Esophagus (tissue), 2 donors: ENCODE data around the gene BICC1. TPM values are rescaled to one million over a fixed set of nuclear protein-coding genes. Genes with fewer than 3 reads are reported as not detected.

Experiments used
- H3K27ac ChIP-seq, 2 donors: one replicate each; pipeline ENCODE4 v1.5.1; 2013; ENCODE audit warnings: low read depth in 2 of 2, mild to moderate bottlenecking in 2 of 2, inconsistent platforms in 1 of 2, low read length in 1 of 2, moderate library complexity in 1 of 2
- H3K27me3 ChIP-seq, 2 donors: one replicate each; pipeline ENCODE4 v1.6.1; 2013; ENCODE audit warnings: low read length in 2 of 2, control low read depth in 1 of 2, mild to moderate bottlenecking in 1 of 2; ENCODE audit not compliant: insufficient read depth in 2 of 2, control insufficient read depth in 1 of 2
- H3K36me3 ChIP-seq, 2 donors: one replicate each; pipeline ENCODE4 v1.6.1; 2013; ENCODE audit warnings: low read length in 1 of 2; ENCODE audit not compliant: control insufficient read depth in 2 of 2, insufficient read depth in 2 of 2
- H3K4me1 ChIP-seq, 2 donors: one replicate each; pipeline ENCODE4 v1.6.1; 2013; ENCODE audit warnings: low read length in 1 of 2; ENCODE audit not compliant: control insufficient read depth in 2 of 2, insufficient read depth in 2 of 2
- H3K4me3 ChIP-seq, 2 donors: one replicate each; pipeline ENCODE4 v1.5.1; 2013; ENCODE audit warnings: low read length in 2 of 2, mild to moderate bottlenecking in 2 of 2, low read depth in 1 of 2, moderate library complexity in 1 of 2
- H3K9me3 ChIP-seq, 2 donors: one replicate each; pipeline ENCODE4 v1.6.1; 2013; ENCODE audit warnings: mild to moderate bottlenecking in 2 of 2, low read depth in 1 of 2, low read length in 1 of 2, moderate library complexity in 1 of 2; ENCODE audit not compliant: control insufficient read depth in 2 of 2, insufficient read depth in 1 of 2
- WGBS, 2 donors: extraction: QIAGEN DNeasy Blood & Tissue Kit; methylation state at CpG; one replicate each; pipeline ENCODE4 v1.1.7; 2013; 5-methylcytosine and 5-hydroxymethylcytosine counted together
- polyA plus RNA-seq, 2 donors: library from polyadenylated mRNA; stranded (reverse); fragments of 200-250 nt; gene quantifications; one replicate each; pipeline ENCODE4 v1.2.3, GENCODE V29; 2013
- donor health status: healthy with polysubstance abuse.
- donor health status: Bipolar disorder and iron deficiency.

BICC1 gene
- polyA plus RNA-seq, 2 donors: 0.45 to 0.49 TPM

DNA sequence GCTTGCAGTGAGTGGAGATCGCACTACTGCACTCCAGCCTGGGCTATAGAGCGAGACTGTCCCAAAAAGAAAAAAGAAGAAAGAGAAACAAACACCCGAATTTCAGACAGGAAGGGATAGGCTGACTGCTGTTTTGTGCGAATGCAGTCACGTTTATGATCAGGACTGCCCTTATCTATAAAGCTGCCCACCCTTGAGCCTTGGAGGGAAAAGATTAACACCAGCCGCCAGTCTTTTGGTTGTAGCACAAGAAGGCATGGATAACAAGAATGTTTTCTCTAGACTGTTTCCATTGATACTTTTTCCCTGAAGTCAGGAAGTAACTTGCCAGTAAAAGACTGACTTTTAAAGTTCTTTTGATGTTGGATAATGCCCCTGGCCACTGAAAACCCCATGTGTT is 314.0 kb downstream of the BICC1 start:
- Histone ChIP-seq H3K27ac (no peak overlapping the region), H3K9me3 (no peaks in the 10 kb centered on the region), H3K27me3 (no peaks in the 10 kb centered on the region), H3K4me3 (no peak overlapping the region), H3K36me3 (no peaks in the 10 kb centered on the region), H3K4me1 (no peaks in the 10 kb centered on the region)
- 55 to 58% methylated on average over 6 of the region's 6 CpGs for WGBS, 2 donors

DNA sequence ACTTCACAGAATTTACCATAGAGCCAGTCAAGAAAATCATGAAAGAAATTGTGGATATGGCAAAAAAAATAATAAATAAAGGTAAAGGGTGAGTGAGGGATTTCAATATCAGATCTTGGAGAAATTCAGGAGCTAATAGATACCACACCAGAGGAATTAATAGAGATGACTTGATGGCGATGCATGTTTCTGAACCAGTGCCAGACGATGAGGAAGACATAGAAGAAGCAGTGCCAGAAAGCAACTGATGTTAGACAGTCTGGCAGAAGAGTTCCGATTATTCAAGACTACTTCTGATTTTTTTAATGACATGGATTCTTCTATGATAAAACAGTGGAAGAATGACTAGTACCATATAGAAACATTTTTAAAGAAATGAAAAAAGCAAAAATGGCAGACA is 314.7 kb downstream of the BICC1 start:
- WGBS, 2 donors: 81 to 90% methylated on average over 3 of the region's 3 CpGs
- Histone ChIP-seq H3K27ac (no peak overlapping the region), H3K4me1 (no peaks in the 10 kb centered on the region), H3K36me3 (no peaks in the 10 kb centered on the region), H3K27me3 (no peaks in the 10 kb centered on the region), H3K4me3 (no peak overlapping the region), H3K9me3 (no peaks in the 10 kb centered on the region)

DNA sequence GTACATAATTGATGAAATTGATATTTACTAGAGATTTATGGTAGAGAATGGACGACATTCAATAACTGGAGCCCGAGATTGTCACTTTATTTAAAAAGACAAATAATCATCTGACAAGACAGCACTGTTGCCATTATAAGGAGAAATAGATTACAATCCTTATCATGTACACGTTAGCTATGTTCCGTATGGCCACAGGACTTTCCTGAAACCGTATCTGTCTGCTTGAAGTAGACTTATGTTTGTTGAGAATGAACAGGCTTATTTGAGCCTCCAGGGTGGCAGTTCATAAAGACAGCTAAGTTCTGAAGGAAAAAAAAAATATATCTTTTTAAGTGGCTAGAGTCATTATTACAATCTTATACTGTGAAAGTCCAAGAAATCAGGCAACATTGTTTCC is 317.2 kb downstream of the BICC1 start:
- no peak overlapping the region for H3K4me3 ChIP-seq
- 83 to 92% methylated on average over 5 of the region's 5 CpGs for WGBS, 2 donors

DNA sequence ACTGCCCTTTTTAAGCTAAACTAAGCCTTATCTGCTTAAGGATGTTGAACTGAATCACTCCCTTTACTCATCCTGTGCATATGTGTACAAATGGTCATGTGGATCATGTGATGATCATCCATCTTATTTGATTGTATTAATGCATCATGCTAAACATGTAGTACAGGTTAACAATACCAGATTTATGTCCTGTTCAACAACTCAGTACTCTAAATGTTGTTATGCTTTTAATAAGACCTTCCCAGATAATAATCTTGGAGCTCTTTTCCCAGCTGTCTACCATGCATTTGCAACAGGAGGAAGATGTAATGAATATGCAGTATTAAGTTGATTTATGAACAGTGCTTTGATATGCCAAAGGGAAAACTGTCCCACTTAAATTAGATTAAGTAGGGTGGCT is 318.0 kb downstream of the BICC1 start:
- H3K9me3 ChIP-seq: no peaks in the 10 kb centered on the region
- no peaks in the 10 kb centered on the region for H3K4me1 ChIP-seq
- no peak overlapping the region for H3K4me3 ChIP-seq
- no peak overlapping the region for H3K27ac ChIP-seq
- no peaks in the 10 kb centered on the region for H3K36me3 ChIP-seq
- no peaks in the 10 kb centered on the region for H3K27me3 ChIP-seq

More for the DNA sequence above, 317.2 kb downstream of the BICC1 start:
- H3K9me3 ChIP-seq: no peaks in the 10 kb centered on the region
- no peak overlapping the region for H3K27ac ChIP-seq
- H3K27me3 ChIP-seq: no peaks in the 10 kb centered on the region
- no peaks in the 10 kb centered on the region for H3K36me3 ChIP-seq
- H3K4me1 ChIP-seq: no peaks in the 10 kb centered on the region

DNA sequence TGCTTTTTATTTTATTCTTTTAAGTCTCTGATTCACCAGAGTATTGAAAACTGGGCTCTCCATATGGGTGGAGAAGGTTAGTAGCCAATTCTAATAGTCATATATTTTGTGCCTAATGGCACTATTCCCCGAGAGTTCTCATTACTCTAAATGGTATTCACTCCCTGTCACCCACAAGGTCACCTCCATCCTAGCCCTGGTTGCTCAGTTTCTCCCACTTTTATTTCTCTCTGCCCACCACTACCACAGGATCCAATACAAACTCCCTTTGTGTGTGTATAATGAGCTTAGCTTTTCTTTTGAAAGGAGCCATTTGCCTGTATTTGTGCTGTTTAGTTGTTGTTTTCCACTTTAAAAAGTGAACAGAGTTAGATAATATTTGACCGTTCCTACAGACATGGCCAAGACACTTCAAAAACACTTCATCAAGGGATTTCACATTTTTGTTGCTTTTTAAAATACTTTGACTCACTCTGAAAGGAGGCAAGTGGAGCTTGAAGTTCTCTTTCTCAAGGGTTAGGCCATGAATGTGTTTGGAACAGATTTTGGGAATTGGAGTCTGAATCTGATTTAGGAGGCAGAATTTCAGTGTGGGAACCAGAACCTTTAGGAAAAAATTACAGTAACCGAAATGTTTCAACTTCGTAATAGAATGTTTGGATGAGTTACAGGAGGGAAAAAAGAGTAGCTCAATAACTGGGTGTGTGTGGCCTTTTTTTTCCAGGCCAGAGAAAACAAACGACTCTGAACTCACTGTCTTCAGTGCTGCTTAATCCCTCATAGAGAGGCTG is 321.3 kb downstream of the BICC1 start:
- no peak overlapping the region for H3K27ac ChIP-seq
- 56 to 58% methylated on average over 5 of the region's 5 CpGs for WGBS, 2 donors

GRCh38 chr10:58836176-58836700 is 323.6 kb downstream of the BICC1 start:
- WGBS, 2 donors: 85 to 86% methylated on average over 3 of the region's 3 CpGs
- Histone ChIP-seq H3K4me3 (no peak overlapping the region), H3K27ac (no peak overlapping the region), H3K27me3 (no peaks in the 10 kb centered on the region), H3K36me3 (no peaks in the 10 kb centered on the region), H3K9me3 (no peaks in the 10 kb centered on the region), H3K4me1 (no peaks in the 10 kb centered on the region)

More for the DNA sequence above, 321.3 kb downstream of the BICC1 start:
- Histone ChIP-seq H3K27me3 (no peaks in the 10 kb centered on the region), H3K4me1 (no peaks in the 10 kb centered on the region), H3K9me3 (no peaks in the 10 kb centered on the region), H3K36me3 (no peaks in the 10 kb centered on the region), H3K4me3 (no peak overlapping the region)

DNA sequence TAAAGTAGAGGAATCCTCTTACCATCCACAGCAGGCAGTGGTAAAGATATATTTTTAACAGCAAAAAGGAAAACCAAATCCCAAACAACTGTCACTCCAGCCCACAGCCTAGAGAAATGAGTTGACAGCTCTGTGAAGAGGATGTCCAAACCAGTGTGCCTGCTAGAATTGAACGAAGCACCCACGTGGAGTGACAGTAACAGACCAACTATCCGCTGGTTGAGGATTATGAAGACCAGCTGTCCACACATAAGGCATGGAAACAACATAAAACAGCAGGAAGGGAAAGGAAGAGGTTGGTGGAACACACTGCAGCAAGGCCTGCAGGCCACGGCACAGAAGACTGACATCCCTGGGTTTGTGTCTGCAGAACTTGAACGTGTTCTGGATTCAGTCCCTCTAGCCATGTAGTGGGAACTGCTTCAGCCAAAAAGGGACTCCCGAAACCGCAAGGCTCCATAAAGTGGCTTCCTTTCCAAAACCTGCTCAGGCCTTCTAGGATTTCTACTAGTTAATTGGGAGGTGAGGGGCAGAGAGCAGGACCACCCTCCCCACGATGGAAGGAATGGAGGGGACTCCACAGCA is 324.4 kb downstream of the BICC1 start:
- no peak overlapping the region for H3K4me3 ChIP-seq
- no peak overlapping the region for H3K27ac ChIP-seq
- 80 to 89% methylated on average over 8 of the region's 8 CpGs for WGBS, 2 donors
- H3K27me3 ChIP-seq: no peaks in the 10 kb centered on the region
- H3K36me3 ChIP-seq: no peaks in the 10 kb centered on the region
- H3K4me1 ChIP-seq: no peaks in the 10 kb centered on the region
- H3K9me3 ChIP-seq: no peaks in the 10 kb centered on the region

DNA sequence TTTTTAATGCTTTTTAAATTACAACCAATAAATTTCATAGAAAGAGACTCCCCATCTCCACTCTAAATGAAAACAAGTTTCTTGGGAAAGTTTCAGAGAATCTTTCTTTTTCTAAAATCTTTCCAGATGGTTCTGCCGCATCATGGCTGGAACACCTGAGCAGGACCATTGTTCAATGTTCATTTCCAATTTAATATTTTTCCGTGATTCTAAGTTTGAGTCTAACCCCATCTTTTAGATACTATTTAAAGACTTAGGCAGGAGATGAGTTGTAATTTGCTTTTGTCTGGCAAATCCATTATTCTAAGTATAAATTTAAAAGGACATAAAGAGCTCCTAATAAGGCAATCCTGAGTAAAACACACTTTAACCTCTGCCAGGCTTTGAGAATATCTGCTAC is 325.2 kb downstream of the BICC1 start:
- WGBS, 2 donors: 71 to 73% methylated on average over 2 of the region's 2 CpGs
- no peaks in the 10 kb centered on the region for H3K27me3 ChIP-seq
- H3K27ac ChIP-seq: no peak overlapping the region
- H3K9me3 ChIP-seq: no peaks in the 10 kb centered on the region
- no peaks in the 10 kb centered on the region for H3K36me3 ChIP-seq
- no peaks in the 10 kb centered on the region for H3K4me1 ChIP-seq
- no peak overlapping the region for H3K4me3 ChIP-seq

DNA sequence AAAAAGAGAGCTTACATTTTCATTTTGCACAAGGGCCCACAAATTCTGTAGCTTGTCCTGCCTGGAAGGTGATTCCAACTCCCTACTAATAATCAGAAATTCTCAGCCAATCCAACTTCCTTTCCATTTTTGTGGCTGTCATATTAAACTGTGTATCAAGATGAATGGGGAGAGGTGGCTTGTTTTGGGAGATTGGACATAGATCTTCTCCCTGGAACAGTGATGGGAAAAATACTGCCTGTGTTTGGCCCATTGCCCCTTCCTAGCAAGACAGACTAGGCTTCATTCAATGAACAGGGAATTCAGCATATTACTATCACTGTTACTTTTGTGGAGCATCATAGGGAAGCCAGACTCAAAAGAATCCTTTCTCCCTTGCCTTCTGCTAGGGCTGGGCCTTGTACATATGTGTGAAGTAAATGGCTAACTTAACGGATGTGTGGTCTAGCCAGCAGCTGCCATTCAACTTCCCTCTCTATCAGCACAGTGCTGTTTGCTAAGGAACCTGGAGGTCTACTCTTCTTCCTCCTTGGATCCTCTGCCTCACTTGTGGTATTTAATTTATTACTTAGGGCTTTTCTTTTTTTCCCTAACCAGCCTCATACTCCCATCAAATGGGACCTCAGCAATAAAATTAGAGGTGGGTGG is 326.0 kb downstream of the BICC1 start:
- no peaks in the 10 kb centered on the region for H3K9me3 ChIP-seq
- 61 to 81% methylated on average over 1 of the region's 1 CpG for WGBS, 2 donors
- H3K27ac ChIP-seq: no peak overlapping the region
- no peaks in the 10 kb centered on the region for H3K4me1 ChIP-seq
- H3K27me3 ChIP-seq: no peaks in the 10 kb centered on the region
- no peaks in the 10 kb centered on the region for H3K36me3 ChIP-seq
- H3K4me3 ChIP-seq: no peak overlapping the region
